ENCODE data around the gene INTS3. TPM values are rescaled to one million over a fixed set of nuclear protein-coding genes. Genes with fewer than 3 reads are reported as not detected.

INTS3 gene, protein sequence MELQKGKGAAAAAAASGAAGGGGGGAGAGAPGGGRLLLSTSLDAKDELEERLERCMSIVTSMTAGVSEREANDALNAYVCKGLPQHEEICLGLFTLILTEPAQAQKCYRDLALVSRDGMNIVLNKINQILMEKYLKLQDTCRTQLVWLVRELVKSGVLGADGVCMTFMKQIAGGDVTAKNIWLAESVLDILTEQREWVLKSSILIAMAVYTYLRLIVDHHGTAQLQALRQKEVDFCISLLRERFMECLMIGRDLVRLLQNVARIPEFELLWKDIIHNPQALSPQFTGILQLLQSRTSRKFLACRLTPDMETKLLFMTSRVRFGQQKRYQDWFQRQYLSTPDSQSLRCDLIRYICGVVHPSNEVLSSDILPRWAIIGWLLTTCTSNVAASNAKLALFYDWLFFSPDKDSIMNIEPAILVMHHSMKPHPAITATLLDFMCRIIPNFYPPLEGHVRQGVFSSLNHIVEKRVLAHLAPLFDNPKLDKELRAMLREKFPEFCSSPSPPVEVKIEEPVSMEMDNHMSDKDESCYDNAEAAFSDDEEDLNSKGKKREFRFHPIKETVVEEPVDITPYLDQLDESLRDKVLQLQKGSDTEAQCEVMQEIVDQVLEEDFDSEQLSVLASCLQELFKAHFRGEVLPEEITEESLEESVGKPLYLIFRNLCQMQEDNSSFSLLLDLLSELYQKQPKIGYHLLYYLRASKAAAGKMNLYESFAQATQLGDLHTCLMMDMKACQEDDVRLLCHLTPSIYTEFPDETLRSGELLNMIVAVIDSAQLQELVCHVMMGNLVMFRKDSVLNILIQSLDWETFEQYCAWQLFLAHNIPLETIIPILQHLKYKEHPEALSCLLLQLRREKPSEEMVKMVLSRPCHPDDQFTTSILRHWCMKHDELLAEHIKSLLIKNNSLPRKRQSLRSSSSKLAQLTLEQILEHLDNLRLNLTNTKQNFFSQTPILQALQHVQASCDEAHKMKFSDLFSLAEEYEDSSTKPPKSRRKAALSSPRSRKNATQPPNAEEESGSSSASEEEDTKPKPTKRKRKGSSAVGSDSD
- total RNA-seq (2014; rRNA removed; shearing (Covaris generic)) = 23.4 and 28.9 TPM in 2 replicates

DNA sequence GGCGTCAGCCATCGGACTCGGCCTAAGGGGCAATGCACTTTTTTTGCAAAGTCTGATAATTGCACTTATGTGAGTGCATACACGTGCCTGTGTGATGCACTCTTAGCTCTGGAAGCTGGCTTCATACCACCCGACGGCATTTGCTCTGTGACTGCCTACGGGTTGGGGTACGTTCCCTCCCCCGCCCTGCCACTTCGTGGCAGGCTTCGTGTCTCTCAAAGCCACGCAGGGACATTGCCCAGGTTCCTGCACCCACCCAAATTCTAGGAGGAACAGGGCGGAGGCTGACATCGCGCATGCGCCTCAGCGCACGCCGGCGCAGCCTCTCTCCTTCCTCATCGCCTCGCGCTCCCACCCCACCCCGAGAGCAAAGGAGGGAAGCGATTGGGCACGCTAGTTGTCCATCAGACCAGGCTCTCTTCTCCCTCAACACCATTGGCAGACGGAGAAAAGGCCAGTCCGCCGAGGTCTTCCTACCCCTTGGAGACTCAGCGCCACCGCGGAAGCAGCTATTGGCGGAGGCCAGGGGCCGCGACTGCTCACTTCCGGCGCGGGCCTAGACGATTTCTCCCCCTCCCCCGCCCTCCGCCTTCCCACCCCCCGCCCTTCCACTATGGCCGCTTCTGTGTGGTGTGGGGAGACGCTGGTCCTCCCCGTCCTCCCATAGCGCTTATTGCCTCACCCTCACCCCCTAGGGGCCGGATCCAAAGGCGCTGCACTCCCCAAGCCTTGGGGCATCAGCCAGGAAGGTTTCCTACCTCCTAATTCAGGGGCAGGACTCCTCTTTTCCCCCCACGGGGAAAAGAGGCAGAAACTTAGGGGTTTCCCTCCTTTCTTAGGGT, at the start of gene INTS3:
Gene INTS3 (plus strand): TSS at position 588 of the 842 bp plus-strand sequence. CDS start 585 bp downstream, outside the sequence.
- DNase-seq (ENCODE audit: low spot score) = peak; percentile 99

DNA sequence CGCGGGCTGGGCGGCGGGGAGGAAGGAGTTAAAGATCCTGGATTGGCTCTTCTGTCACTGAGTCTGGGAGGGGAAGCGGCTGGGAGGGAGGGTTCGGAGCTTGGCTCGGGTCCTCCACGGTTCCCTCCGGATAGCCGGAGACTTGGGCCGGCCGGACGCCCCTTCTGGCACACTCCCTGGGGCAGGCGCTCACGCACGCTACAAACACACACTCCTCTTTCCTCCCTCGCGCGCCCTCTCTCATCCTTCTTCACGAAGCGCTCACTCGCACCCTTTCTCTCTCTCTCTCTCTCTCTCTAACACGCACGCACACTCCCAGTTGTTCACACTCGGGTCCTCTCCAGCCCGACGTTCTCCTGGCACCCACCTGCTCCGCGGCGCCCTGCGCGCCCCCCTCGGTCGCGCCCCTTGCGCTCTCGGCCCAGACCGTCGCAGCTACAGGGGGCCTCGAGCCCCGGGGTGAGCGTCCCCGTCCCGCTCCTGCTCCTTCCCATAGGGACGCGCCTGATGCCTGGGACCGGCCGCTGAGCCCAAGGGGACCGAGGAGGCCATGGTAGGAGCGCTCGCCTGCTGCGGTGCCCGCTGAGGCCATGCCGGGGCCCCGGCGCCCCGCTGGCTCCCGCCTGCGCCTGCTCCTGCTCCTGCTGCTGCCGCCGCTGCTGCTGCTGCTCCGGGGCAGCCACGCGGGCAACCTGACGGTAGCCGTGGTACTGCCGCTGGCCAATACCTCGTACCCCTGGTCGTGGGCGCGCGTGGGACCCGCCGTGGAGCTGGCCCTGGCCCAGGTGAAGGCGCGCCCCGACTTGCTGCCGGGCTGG, 49.1 kb upstream of the INTS3 start, which contains the start of gene NPR1:
Gene NPR1 (plus strand): TSS at position 170 of the 818 bp plus-strand sequence. CDS start 421 bp downstream, at position 591.
- no peak for DNase-seq (ENCODE audit: low spot score)

DNA sequence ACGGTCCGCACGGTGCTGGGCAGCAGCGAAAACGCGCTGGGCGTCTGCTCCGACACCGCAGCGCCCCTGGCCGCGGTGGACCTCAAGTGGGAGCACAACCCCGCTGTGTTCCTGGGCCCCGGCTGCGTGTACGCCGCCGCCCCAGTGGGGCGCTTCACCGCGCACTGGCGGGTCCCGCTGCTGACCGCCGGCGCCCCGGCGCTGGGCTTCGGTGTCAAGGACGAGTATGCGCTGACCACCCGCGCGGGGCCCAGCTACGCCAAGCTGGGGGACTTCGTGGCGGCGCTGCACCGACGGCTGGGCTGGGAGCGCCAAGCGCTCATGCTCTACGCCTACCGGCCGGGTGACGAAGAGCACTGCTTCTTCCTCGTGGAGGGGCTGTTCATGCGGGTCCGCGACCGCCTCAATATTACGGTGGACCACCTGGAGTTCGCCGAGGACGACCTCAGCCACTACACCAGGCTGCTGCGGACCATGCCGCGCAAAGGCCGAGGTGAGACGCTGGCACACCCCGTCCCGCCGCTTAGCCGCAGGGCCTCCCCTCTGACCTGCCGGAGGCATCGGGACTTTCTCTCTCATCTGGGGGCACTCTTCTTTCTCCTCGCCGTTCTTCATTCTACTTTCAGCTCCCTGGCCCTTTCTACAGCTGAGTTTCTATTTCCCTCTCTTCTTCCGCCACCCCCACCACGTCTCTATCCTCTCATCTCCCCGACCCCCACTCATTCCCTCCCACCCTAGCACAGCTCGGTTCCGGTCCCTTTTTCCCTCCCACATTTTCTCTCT, 48.3 kb upstream of the INTS3 start:
- DNase-seq (ENCODE audit: low spot score) = no peak

DNA sequence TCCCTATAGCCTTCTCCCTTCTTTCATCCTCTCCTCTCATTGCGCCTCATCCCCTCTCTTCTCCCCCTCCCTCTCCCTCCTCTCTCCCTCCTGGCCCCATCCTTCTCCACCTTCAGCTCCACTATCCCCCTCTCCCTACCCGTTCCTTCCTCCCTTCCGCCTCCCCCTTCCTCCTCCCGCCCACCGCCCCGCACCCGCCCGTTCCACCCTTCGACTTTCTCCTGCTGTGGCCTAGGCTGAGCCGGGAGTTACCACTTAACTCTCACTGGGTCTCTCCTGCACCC, 47.8 kb upstream of the INTS3 start:
- DNase-seq (ENCODE audit: low spot score) = no peak

DNA sequence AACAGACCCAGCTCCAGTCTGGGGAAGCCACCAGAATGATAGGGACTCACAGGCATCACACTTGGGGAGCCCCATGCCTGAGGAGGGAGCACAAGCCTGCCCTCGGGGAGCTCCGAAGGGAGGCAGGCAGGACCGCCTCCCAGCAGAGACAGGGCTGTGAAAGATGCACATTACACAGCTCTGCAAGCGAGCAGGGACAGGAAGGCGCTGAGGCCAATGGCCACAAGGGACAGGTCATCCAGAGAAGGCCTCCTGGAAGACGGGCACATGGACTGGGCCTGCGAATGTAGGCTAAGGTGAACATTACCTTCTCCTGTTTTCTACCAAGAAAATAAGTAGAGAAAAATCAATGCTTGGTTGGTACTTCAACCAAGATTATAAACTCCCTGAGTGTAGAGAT, 45.1 kb upstream of the INTS3 start:
- no peak for DNase-seq (ENCODE audit: low spot score)

DNA sequence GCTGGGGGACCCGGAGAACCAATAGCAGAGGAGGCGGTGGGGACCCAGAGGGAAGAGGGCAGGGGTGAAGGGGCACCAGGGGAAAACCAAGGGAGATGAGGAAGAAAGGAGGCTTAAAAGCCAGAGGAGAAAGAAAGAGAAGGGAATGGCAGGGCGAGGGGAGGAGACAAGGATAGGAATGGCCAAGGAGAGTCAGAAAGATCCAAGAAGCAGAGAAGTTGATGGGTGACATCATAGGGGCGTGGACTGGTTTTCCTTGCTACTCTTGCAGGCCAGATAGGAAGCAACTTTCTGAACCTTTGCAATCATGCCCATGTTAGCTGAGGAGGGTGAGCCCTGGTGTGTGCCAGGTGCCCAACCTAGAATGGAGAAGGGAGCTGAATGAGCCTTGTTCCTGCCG, 44.0 kb upstream of the INTS3 start:
- DNase-seq (ENCODE audit: low spot score) = peak; percentile 19

DNA sequence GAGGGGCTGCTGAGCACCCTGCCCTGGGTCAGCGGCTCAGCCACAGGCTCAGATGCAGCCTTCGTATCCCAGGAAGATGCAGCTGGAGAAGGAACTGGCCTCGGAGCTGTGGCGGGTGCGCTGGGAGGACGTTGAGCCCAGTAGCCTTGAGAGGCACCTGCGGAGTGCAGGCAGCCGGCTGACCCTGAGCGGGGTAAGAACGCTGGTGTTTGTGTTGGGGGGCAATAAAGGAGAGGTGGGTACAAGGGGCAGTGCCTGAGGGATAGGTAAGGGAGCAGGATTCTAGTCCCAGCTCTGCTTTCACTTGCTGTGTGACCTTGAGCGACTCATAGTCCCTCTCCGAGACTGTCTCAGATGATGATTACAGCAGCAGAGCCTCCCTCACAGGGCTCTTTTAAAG, 43.0 kb upstream of the INTS3 start:
- no peak for DNase-seq (ENCODE audit: low spot score)

DNA sequence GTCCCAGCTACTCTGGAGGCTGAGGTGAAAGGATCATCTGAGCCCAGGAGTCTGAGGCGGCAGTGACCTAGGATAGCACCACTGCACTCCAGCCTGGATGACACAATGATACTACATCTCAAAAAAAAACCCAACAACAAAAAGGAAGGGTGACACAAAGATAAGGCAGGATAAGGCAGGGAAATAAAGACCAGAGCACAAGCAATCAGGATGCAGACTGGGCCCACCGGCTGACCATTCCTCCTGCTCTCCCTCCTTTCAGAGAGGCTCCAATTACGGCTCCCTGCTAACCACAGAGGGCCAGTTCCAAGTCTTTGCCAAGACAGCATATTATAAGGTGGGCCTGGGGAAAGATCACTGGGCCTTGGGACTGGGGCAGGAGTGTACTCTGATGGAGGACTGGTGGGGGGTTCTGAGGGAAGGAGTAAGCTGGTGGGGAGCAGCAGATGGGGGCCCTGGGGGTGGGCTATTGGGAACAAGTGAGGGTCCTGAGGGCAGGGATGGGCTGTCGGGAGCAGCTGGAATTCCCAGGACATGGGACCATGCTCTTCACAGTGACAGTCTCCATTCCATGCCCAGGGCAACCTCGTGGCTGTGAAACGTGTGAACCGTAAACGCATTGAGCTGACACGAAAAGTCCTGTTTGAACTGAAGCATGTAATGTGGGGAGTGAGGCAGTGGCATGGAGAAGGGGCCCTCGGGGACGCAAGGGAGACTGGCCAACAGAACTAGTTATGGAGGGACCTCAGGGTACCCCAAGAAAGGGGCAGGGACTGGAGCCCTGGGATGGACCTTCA, 42.1 kb upstream of the INTS3 start:
- no peak for DNase-seq (ENCODE audit: low spot score)

DNA sequence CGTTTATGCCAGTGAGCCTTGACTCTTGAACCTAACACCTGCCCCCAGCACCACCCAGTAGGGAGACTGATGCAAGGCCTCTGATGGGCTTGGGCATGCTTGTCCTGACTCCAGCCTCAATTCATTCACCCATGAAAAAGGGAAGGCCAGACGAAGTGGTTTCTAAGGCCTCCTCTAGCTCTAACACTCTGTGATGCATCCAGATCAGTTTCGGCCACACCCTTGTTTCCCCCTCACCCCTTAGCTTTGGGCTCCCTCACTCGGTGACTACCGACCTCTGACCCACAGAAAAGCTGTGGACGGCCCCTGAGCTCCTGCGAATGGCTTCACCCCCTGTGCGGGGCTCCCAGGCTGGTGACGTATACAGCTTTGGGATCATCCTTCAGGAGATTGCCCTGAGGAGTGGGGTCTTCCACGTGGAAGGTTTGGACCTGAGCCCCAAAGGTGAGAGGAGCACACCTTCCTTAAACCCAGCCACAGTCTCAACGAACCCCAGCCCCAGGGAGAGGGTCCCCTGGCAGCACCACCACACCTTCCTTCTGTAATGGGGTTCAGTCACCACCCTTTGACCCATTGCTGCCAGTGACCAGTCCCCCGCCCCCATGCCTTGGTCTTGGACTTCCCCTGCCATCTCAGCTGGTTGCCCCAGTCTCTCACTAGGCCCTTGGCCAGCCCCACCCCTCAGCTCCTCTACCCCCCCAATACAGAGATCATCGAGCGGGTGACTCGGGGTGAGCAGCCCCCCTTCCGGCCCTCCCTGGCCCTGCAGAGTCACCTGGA, 40.3 kb upstream of the INTS3 start:
- no peak for DNase-seq (ENCODE audit: low spot score)

DNA sequence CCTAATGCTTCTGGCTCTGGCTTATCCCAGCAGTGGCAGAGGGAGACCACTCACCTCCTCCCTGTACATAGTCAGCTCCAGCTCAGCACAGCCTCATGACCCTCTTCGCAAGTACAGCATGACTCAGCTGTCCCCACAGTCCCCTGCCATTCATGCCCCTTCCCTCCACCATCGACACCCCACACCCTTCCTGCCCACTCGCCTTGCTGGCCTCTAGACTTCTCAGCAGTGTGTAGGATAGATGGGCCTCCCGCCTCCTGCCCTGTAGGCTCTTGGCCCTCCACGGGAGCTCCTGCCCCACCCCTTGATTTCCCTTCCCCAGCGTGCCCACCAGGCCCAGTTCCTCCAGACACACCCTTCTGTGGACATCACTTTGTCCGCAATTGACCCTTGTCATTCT, 39.6 kb upstream of the INTS3 start:
- DNase-seq (ENCODE audit: low spot score) = no peak

DNA sequence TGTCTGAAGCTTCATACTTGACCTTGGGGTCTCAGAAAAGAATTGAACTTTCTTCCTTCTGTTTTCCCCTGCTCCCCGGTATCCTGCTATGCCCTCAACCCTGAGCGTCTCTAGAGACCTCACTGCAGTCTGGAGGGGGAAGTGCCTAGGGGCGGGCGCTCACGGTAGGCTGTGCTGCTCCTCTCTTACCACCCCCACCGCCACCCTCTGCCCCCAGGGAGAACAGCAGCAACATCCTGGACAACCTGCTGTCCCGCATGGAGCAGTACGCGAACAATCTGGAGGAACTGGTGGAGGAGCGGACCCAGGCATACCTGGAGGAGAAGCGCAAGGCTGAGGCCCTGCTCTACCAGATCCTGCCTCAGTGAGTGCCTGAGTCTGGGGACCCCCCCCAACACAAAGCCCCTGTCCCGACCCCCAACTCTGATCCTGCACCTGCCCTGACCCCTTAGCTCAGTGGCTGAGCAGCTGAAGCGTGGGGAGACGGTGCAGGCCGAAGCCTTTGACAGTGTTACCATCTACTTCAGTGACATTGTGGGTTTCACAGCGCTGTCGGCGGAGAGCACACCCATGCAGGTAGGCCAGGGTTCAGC, 39.0 kb upstream of the INTS3 start:
- no peak for DNase-seq (ENCODE audit: low spot score)

DNA sequence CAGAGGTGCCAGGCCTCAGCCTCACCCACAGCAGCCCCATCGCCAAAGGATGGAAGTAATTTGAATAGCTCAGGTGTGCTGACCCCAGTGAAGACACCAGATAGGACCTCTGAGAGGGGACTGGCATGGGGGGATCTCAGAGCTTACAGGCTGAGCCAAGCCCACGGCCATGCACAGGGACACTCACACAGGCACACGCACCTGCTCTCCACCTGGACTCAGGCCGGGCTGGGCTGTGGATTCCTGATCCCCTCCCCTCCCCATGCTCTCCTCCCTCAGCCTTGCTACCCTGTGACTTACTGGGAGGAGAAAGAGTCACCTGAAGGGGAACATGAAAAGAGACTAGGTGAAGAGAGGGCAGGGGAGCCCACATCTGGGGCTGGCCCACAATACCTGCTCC, 34.4 kb upstream of the INTS3 start:
- DNase-seq (ENCODE audit: low spot score) = no peak

DNA sequence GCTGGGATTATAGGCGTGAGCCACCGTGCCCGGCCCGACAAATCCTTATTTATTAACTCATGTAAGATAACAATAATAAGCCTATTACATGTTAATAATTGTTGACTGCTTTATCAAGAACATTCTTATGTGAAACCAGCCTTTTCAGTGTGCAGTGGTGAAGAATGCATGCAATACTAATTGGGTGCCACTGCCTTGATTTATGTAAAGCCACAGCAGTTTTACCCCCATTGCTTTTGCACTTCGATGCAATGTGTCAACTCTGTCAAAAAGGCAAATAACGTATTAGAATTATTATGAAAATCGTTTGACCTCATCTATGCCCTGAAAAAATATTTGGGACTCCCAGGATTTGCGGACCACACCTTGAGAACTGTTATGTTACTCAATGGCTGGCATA, 31.1 kb upstream of the INTS3 start:
- no peak for DNase-seq (ENCODE audit: low spot score)

DNA sequence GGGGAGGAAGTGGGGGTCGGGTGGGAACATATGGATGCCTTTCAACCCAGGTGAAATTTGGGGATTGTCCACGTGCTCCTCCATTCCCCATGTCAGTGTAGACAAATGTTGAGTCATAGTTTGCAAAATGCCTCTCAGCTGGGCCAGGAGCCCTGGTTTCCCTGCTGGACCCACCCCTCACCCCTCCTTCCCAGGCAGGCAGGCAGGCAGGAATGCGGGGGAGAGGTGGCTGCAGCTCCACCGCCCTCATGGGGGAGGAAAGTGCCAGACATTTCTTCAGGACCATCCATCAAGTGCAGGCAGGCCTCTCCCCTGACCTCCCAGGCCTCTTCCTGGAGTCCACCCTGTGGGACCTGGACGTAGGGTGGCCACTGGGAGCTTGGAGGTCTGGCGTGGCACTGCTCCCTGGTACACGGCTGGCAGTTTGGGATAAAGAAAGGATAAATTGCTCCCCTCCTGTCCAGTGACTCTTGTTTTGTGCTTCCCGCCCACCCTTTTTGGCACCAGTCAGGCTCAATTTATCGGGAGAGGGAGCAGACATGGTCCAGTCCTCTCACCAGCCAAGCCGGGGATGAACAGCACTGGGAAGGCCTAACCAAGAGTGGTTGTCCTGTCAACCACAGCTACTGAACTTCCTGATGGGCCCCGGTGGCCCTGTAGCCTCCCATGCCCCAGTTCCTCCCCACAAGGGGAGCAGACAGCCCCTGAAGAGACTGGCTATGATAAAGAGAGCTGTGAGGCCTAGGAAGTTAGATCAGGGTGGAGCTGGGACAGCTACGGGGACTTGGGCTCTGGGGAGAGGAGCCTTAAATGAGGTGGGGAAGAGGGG, 30.4 kb upstream of the INTS3 start:
- peak; percentile 34 for DNase-seq (ENCODE audit: low spot score)

DNA sequence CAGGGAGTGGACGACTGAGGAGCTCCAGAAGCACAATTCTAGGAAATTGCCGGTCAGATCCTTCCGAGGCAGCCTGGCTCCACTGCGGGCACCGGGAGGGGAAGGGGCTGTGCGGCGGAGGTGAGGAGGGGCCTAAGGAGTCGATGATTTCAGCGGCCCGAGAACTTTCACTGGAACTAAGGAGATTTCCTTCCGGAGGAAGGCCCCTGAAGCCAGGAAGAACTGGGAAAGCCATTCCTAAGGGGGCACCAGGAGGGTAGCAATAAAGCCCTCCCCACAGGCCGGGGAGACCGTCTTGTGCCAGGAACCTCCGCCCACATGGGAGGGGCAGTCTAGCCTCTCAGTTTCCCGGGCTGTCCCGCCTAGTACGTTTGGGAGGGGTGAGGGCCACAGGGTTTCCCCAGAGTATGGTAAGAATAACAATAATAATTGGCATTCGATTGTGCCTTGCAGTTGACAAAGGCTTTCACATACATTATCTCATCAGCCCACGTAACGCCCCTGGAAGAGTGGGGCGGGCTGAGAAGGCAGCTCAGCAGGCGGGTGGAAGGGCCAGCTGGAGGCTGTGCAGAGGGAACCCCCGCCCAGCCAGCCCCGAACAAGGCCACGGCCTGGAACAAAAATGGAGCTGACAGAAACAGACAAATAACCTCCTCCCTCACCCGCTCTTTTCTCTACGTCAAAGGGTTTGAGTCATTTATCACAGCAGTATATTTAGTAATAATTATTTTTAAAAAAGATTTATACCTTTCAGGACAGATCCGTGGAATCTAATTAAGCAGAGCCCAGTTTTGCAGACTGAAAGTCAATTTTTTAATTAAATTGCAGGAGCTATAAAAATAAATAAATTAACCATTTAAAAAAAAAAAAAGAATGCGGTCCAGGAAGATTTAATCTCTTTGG, 29.6 kb upstream of the INTS3 start:
- no peak for DNase-seq (ENCODE audit: low spot score)
